22Rv1 (cell line): ENCODE results near the gene RNF121.
"Not testable (repeated sequence)": the region's sequence is repeated elsewhere in the genome, so short reads cannot be mapped to it uniquely, and the experiment has no call there.

Source experiments
- ZFX ChIP-seq: fragments of 450-650 bp; IDR thresholded peaks from 2 replicates; pipeline ENCODE4 v1.6.1; 2017; ENCODE audit warnings: antibody characterized with exemption, borderline replicate concordance
- TF ChIP-seq, protein P1 (sequence below): fragments of 450-650 bp; IDR thresholded peaks from 2 replicates; pipeline ENCODE4 v1.5.1; 2017; ENCODE audit warnings: mild to moderate bottlenecking

DNA sequence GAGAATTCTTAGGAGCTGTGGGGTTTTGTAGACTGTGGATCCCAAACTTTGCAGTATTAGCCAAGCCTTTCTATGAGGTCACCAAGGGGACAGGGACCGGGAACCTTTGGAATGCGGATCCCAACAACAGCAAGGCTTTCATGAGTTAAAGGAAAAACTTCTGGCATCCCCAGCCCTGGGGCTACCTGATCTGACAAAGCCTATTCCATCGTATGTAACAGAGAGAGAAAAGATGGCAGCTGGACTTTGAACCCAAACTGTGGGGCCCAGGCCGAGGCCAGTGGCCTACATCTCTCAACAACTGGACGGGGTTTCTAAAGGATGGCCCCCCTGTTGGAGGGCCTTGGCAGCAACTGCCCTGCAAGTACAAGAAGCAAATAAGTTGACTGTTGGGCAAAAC is 18.1 kb upstream of the RNF121 start:
- TF ChIP-seq, protein P1, sequence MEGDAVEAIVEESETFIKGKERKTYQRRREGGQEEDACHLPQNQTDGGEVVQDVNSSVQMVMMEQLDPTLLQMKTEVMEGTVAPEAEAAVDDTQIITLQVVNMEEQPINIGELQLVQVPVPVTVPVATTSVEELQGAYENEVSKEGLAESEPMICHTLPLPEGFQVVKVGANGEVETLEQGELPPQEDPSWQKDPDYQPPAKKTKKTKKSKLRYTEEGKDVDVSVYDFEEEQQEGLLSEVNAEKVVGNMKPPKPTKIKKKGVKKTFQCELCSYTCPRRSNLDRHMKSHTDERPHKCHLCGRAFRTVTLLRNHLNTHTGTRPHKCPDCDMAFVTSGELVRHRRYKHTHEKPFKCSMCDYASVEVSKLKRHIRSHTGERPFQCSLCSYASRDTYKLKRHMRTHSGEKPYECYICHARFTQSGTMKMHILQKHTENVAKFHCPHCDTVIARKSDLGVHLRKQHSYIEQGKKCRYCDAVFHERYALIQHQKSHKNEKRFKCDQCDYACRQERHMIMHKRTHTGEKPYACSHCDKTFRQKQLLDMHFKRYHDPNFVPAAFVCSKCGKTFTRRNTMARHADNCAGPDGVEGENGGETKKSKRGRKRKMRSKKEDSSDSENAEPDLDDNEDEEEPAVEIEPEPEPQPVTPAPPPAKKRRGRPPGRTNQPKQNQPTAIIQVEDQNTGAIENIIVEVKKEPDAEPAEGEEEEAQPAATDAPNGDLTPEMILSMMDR: not testable (repeated sequence)
- not testable (repeated sequence) for TF ChIP-seq ZFX
